Stomach (tissue), 4 donors: ENCODE measurements around the gene METAP1.

ENCODE experiments used
- EP300 ChIP-seq: sonication (generic); formaldehyde crosslinking; IDR thresholded peaks from one replicate; pipeline ENCODE4 v1.6.1; 2017; ENCODE audit warnings: antibody characterized with exemption
- POLR2A ChIP-seq, 4 donors: fragments of 450-650 bp; IDR thresholded peaks; one replicate each; pipeline ENCODE4 v1.6.1; 2016; ENCODE audit warnings: antibody characterized with exemption in 4 of 4, control low read depth in 2 of 4, mild to moderate bottlenecking in 1 of 4, moderate library complexity in 1 of 4
- POLR2AphosphoS5 ChIP-seq, 3 donors: sonication (generic); formaldehyde crosslinking; IDR thresholded peaks; one replicate each; pipeline ENCODE4 v1.6.1; 2016; ENCODE audit warnings: antibody characterized with exemption in 3 of 3
- TF ChIP-seq, protein P1 (sequence below), 7 experiments: fragments of 450-650 bp in 4 of 7; fragments of 200-600 bp in 3 of 7; sonication (generic) in 3 of 7; IDR thresholded peaks; one replicate each; pipeline ENCODE4 v1.5.1; 2016 to 2019; ENCODE audit warnings: antibody characterized with exemption in 7 of 7, control low read depth in 2 of 7, mild to moderate bottlenecking in 1 of 7

DNA sequence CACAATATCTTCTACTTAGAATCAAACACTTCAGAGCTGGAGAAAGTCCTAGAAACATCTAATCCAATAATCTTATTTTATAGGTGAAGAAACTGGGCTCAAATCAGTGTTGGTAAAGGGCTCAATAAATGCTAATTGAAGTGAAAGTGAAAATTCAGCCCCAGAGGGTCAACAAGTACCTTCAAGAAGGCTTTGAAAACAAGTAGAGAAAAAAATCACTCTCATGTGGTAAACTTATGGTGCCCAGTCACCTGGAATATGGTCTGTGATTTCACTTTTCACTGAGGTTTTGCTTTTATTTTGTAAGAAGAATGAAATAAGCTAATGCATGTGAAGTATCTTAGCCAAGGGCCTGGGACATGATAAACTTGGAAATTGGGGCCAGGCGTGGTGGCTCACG is 37.5 kb upstream of the METAP1 start:
- TF ChIP-seq, protein P1, sequence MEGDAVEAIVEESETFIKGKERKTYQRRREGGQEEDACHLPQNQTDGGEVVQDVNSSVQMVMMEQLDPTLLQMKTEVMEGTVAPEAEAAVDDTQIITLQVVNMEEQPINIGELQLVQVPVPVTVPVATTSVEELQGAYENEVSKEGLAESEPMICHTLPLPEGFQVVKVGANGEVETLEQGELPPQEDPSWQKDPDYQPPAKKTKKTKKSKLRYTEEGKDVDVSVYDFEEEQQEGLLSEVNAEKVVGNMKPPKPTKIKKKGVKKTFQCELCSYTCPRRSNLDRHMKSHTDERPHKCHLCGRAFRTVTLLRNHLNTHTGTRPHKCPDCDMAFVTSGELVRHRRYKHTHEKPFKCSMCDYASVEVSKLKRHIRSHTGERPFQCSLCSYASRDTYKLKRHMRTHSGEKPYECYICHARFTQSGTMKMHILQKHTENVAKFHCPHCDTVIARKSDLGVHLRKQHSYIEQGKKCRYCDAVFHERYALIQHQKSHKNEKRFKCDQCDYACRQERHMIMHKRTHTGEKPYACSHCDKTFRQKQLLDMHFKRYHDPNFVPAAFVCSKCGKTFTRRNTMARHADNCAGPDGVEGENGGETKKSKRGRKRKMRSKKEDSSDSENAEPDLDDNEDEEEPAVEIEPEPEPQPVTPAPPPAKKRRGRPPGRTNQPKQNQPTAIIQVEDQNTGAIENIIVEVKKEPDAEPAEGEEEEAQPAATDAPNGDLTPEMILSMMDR (IDR thresholded peaks at IDR 0.05), result no peak
- no peak for TF ChIP-seq POLR2AphosphoS5 (IDR thresholded peaks at IDR 0.05)
- no peak for TF ChIP-seq POLR2A (IDR thresholded peaks at IDR 0.05)
- TF ChIP-seq EP300, result no peak
